Pancreas (tissue), 10 donors: ENCODE data around the gene ETFA. TPM values are rescaled to one million over a fixed set of nuclear protein-coding genes. Genes with fewer than 3 reads are reported as not detected.

Experiments used
- ATAC-seq, 4 donors: fragments of 200-7000 bp; cut with Tn5 transposase; one replicate each; pipeline versions ENCODE4 v1.8.0 to v1.9.1; 2020; ENCODE audit warnings: mild to moderate bottlenecking in 4 of 4, moderate library complexity in 4 of 4
- DNase-seq, 6 donors: peaks; one replicate each; pipeline ENCODE4 v3.0.0-alpha.2; 2020
- FAIRE-seq: peaks from 2 replicates; lab custom pipeline; 2012; peaks lifted over from hg19 to GRCh38; lab: Jason Lieb, UNC
- H3K27ac ChIP-seq, 4 donors: fragments of 200-600 bp; sonication (generic); 1 replicate in 3 of 4; 2 replicates in 1 of 4; pipeline versions ENCODE4 v1.5.0 to v1.8.0; 2020
- H3K27me3 ChIP-seq, 4 donors: fragments of 200-600 bp; one replicate each; pipeline ENCODE4 v1.8.0; 2021
- H3K36me3 ChIP-seq, 3 donors: fragments of 200-600 bp; sonication (generic) in 1 of 3; one replicate each; pipeline versions ENCODE4 v1.5.0 to v1.8.0; 2020 to 2021
- H3K4me1 ChIP-seq, 3 donors: fragments of 200-600 bp; one replicate each; pipeline ENCODE4 v1.8.0; 2021
- H3K4me3 ChIP-seq, 4 donors: fragments of 200-600 bp; sonication (generic) in 2 of 4; one replicate each; pipeline versions ENCODE4 v1.5.0 to v1.8.0; 2020 to 2021
- H3K9me3 ChIP-seq, 4 donors: fragments of 200-600 bp; one replicate each; pipeline ENCODE4 v1.8.0; 2021
- WGBS, 2 donors: extraction: QIAGEN DNeasy Blood & Tissue Kit; methylation state at CpG; one replicate each; pipeline ENCODE4 v1.1.7; 2013; 5-methylcytosine and 5-hydroxymethylcytosine counted together
- intact Hi-C, 3 donors: fragments of 100-400 bp; cut with DNase I; formaldehyde crosslinking; loops; one replicate each; pipeline versions ENCODE4 v1.11.1 to v1.14.2; 2022
- polyA plus RNA-seq, 2 donors: library from polyadenylated mRNA; stranded (reverse); fragments of 200-250 nt; gene quantifications; one replicate each; pipeline ENCODE4 v1.2.3, GENCODE V29; 2013
- total RNA-seq, 6 donors: library from RNA; stranded (reverse); fragmentation: NEBNext Ultra II Directional in 4 of 6; extraction: Animal tissue kit (Norgen Biotek cat#: 25700) in 4 of 6; gene quantifications; one replicate each; pipeline versions ENCODE4 v1.2.1 to v1.2.4, GENCODE V29; 2021 to 2023
- TF ChIP-seq, protein P1 (sequence below), 4 donors: fragments of 200-600 bp; sonication (generic) in 3 of 4; IDR thresholded peaks; one replicate each; pipeline versions ENCODE4 v1.5.0 to v1.8.0; 2021; ENCODE audit warnings: antibody characterized with exemption in 4 of 4
- donor health status: healthy with polysubstance abuse.
- donor health status: DM: no; HTN: no; CAD: no; lungs with moderate emphysema.
- donor health status: DM: no; HTN: no; CAD: no.
- donor health status: control.
- donor health status: control.
- donor health status: Bipolar disorder and iron deficiency.
- donor health status: DM: yes; HTN: yes; CAD: no.
- donor health status: DM: no; HTN: no; CAD: no.
- donor health status: DM: no; HTN: no; CAD: no.
- donor health status: DM: yes; HTN: yes; CAD: no.

Gene ETFA
- total and polyA plus RNA-seq, 8 donors, result 27.5 to 51.2 (median 42.3) TPM

DNA sequence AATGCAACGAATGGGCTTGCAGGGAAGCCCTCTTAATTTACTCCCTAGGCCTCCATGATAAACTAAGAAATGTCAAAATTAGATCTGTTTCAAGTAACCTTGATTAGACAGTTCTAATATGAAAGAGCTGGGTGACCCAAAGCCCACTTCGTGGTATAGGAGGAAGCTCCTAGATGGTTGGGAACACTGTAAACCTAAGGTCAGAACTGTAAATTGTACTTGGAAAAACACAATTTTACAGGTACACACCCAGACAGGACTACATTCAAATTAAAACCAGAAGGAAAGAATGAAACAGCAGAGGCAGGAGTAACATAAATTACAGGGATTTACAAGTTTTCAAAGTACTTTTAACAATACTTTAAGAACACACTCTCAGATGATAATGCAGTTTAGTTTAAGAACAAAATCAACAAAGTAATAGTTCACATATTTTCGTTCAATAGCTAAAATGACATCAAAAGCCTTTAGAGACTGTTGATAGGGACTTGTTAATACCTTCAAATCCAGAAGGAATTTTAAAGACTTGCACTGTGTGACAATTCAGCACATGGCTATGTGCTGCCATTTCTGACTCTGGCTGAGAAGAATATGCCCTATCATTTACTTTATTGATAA is 43.7 kb upstream of the ETFA start:
- 83 to 91% methylated on average over 3 of the region's 3 CpGs for WGBS, 2 donors
- Histone ChIP-seq H3K4me1 (no peaks in the 10 kb centered on the region), H3K27me3 (no peaks in the 10 kb centered on the region), H3K4me3 (no peak overlapping the region), H3K36me3 (peaks cover 0 to under 1% (median 0%) of the 10 kb centered on the region in 3 donors), H3K27ac (no peak overlapping the region), H3K9me3 (no peaks in the 10 kb centered on the region)
- FAIRE-seq (no peak), DNase-seq (no peak), ATAC-seq (no peak)
- TF ChIP-seq, protein P1, sequence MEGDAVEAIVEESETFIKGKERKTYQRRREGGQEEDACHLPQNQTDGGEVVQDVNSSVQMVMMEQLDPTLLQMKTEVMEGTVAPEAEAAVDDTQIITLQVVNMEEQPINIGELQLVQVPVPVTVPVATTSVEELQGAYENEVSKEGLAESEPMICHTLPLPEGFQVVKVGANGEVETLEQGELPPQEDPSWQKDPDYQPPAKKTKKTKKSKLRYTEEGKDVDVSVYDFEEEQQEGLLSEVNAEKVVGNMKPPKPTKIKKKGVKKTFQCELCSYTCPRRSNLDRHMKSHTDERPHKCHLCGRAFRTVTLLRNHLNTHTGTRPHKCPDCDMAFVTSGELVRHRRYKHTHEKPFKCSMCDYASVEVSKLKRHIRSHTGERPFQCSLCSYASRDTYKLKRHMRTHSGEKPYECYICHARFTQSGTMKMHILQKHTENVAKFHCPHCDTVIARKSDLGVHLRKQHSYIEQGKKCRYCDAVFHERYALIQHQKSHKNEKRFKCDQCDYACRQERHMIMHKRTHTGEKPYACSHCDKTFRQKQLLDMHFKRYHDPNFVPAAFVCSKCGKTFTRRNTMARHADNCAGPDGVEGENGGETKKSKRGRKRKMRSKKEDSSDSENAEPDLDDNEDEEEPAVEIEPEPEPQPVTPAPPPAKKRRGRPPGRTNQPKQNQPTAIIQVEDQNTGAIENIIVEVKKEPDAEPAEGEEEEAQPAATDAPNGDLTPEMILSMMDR (IDR thresholded peaks at IDR 0.05), result no peak
- intact Hi-C loops, result no loop called here

DNA sequence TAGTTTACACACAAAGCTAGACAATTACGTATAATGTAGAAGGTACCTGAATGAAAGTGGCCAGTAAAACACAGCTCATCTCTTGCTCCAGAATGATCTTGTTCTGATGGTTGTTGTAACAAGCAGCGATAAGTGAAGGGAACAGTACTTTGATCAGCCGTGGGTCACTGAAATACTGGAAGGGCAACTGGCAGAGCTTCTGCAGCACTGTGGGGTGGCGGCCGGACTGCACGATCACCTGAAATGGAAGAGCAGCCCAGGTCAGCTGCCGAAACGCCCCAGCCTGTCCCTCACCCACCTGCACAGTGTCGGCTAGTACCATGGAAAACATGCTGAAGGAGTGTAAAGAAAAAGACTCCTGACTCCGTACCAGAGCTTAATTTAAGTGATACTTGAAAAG is 42.6 kb upstream of the ETFA start:
- FAIRE-seq (no peak), ATAC-seq (no peak), DNase-seq (no peak)
- H3K27me3 ChIP-seq, result no peaks in the 10 kb centered on the region
- peaks cover 0 to 4% (median 0%) of the 10 kb centered on the region in 3 donors for H3K36me3 ChIP-seq
- WGBS, 2 donors, result 93 to 98% methylated on average over 10 of the region's 10 CpGs
- TF ChIP-seq, protein P1 (IDR thresholded peaks at IDR 0.05), result no peak
- no peaks in the 10 kb centered on the region for H3K9me3 ChIP-seq
- no peaks in the 10 kb centered on the region for H3K4me1 ChIP-seq
- no peak overlapping the region for H3K27ac ChIP-seq
- intact Hi-C loops, result no loop called here
- no peak overlapping the region for H3K4me3 ChIP-seq

DNA sequence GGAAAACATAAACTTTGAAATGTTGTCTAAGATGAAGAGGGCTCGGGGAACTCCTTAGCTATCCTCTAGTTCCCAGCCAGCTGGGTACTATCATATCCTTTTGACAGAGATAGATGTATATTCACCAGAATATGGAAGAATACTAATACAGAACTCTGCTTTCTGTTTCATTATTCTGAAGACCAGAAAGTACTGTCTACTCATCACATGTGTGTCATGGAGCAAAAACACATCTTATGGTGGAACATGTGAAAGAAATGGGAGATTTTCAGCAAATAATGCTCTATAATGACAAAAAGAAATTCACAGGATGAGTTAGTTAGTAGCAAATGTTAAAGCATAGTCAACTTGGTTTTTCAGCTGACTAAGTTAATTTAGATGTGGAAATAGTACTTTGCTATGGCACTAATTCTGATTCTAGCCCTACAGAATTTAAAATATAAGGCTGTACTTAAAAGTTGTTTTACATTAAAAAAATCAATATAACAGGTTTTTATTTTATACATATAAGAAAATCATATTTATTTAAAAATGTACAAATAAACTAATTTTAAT is 41.8 kb upstream of the ETFA start:
- no peak for ATAC-seq

DNA sequence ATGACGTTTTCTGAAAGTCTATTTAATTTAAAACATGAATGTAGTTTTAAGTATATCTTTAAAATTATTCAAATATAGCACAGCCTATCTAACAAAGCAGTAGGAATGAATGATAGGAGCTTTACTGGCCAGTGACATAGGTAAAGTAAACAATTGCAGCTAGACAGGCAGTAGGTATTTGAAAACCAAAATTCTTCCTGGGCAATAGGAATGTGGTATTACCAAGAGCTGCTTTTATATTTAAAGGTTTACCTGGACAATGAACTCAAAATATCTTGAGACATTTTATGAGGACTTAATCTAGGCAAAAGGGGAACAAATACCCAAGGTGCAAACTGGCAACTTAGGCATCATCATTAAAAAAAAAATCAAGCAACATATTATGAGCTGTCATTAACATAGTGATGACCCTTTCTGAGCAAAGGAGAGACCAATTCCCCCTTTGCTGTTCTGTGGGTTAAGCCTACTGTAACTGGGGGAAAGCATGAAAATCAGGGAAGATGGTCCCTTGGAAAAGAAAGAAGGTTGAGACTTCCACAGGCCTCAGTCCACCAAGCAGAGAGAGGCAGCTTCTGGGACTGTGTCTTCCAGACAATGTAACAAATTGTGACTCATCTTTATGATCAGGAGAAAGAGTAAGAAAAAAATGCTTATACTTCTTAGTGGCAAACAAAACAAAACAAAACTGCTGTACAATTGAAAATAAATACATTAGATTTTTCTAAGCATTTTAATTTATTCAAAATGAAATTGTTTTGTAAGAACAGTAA is 38.2 kb upstream of the ETFA start:
- no peak for FAIRE-seq

More for the DNA sequence above, 41.8 kb upstream of the ETFA start:
- Histone ChIP-seq H3K9me3 (no peaks in the 10 kb centered on the region), H3K27ac (no peak overlapping the region), H3K4me1 (no peaks in the 10 kb centered on the region), H3K27me3 (no peaks in the 10 kb centered on the region), H3K4me3 (no peak overlapping the region), H3K36me3 (peaks cover 0 to 4% (median 0%) of the 10 kb centered on the region in 3 donors)
- peak; percentile 17 for FAIRE-seq
- TF ChIP-seq, protein P1 (IDR thresholded peaks at IDR 0.05), result no peak
- intact Hi-C loops, result no loop called here
- WGBS, 2 donors, result 97% methylated on average over 1 of the region's 1 CpG
- DNase-seq, result no peak

More for the DNA sequence above, 38.2 kb upstream of the ETFA start:
- no peak overlapping the region for H3K4me3 ChIP-seq
- TF ChIP-seq, protein P1 (IDR thresholded peaks at IDR 0.05), result no peak
- no peaks in the 10 kb centered on the region for H3K9me3 ChIP-seq
- peaks cover 0 to 2% (median 0%) of the 10 kb centered on the region in 3 donors for H3K4me1 ChIP-seq
- WGBS, 2 donors, result 80 to 84% methylated on average over 1 of the region's 1 CpG
- DNase-seq, result no peak
- H3K27ac ChIP-seq, result no peak overlapping the region
- intact Hi-C loops, result no loop called here
- ATAC-seq, result no peak
- peaks cover 4 to 27% (median 7%) of the 10 kb centered on the region in 4 donors for H3K27me3 ChIP-seq
- peaks cover 0 to 4% (median 0%) of the 10 kb centered on the region in 3 donors for H3K36me3 ChIP-seq
